SIG-M5 treated with dmso at 0.1 percent for 504 hours (cell line): ENCODE data around the gene HLA-A.

Experiments used
- DNase-seq: peaks from one replicate; lab custom pipeline; 2025; ENCODE audit not compliant: unreplicated experiment; lab: John Stamatoyannopoulos, UW

HLA-A gene

GRCh38 chr6:29933955-29934354 lies 8.4 kb upstream of the HLA-A start:
- DNase-seq = no peak

- DNase-seq = no peak
Measured at GRCh38 chr6:29935273-29935955, 6.9 kb upstream of the HLA-A start.

DNA sequence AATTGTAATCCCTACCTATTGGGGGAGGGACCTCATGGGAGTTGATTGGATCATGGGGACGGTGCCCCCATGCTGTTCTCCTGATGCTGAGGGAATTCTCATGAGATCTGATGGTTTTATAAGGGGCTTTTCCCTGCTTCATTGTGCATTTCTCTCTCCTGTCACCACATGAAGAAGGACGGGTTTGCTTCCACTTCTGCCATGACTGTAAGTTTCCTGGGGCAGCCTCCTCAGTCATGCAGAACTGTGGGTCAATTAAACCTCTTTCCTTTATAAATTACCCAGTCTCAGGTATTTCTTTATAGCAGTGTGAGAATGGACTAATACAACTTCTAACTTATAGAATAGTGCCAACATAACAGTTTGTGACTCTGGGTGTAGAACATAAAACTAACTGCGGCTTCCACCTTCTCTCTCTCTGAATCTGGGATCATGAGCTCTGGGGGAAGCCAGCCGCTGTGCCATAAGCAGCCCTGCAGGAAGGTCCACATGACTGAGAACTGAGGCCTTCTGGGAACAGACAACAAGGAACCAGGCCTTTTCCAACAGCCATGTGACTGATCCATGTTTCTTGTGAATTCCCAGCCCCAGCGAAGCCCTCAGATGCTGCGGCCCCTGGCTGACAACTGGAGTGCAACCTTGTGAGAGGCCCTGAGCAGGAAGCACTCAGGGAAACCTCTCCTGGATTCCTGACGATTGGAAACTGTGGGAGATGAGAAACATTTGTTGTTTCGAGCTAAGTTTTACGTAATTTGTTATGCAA lies 3.4 kb upstream of the HLA-A start:
- no peak for DNase-seq

DNA sequence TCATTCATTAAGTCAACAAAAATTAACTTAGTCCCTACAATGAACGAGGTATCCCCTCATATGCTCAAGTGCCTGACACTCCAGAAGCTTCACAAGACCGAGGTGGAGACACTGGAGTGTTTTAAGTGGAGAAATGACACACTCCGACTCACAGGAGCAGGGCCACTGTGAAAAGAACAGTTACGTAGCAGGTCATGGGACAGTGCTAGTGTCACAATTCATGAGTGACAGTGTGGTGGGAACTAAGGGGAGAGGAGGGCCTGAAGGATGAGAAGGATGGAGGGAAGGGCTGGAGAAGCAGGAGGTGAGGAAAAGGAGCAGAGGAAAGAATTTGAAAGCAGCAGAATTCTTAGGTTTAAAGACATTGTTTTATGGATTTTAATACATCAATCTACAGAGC lies 1.3 kb upstream of the HLA-A start:
- DNase-seq = no peak

DNA sequence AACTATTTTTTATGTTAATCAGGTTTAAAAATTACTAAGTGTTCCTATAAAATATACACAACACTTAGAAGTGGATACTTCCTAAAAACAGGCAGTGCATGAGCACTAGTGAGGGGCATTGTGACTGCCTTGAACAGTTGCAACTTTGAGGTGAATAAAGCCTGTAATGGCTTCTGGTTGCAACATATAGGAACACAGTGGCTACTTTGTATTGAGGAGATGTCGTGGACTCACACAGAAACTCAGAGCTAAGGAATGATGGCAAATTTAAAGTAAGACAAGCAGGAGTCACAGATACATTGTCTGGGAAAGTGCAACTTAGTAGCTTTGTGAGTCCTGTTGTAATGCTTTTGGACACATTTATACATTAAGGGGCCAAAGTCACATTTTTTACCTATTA lies 861 bp upstream of the HLA-A start:
- no peak for DNase-seq

- no peak for DNase-seq
Measured at GRCh38 chr6:29941916-29942274, 437 bp upstream of the HLA-A start.

- DNase-seq = no peak
Measured at GRCh38 chr6:29943053-29943966, 978 bp downstream of the HLA-A start.

GRCh38 chr6:29945281-29945820 lies 3.0 kb downstream of the HLA-A start:
- DNase-seq = no peak

GRCh38 chr6:29946223-29947076 lies 4.1 kb downstream of the HLA-A start:
- DNase-seq = no peak

- no peak for DNase-seq
Measured at GRCh38 chr6:29947077-29947980, 5.0 kb downstream of the HLA-A start.

DNA sequence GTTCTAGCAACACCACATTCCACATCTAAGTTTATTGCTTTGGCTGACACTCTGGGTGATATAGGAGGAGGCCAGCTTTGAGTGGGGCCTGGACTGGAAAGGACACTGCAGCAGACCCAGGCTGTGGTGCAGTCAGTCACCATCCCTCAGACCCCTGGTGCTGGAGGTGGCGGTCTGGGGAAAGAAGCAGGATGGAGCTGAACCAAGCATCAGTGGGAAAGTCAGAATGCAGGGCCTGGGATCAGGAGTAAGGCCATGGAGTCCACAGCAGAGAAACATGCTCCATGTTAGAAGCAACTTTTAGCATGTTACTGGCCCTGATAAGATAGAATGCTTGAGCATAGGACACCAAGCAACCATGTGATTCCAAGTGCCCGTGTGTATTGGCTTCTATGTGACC lies 5.9 kb downstream of the HLA-A start:
- no peak for DNase-seq

DNA sequence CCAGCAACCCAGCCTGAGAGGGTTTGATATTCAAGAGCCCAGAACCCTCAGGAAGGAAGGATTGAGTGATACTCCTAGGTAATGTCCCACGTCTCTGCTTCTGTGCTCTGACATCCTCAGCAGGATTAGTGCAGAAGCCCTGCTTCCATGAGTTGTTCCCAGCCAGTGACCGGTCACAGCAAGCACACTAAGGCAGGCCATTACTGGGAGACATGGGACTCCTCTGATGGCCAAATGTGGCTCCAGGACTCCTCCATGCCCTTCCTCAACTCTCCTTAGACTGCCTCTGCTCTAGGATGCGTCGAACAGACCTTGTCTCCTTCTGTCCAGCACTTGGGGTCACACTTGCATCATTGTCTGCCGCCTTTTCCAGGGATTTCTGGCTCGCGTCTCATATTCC lies 7.6 kb downstream of the HLA-A start:
- DNase-seq = no peak

GRCh38 chr6:29951882-29952281 lies 9.6 kb downstream of the HLA-A start:
- DNase-seq = no peak

- DNase-seq = no peak
Measured at GRCh38 chr6:29953001-29953441, 10.7 kb downstream of the HLA-A start.

DNA sequence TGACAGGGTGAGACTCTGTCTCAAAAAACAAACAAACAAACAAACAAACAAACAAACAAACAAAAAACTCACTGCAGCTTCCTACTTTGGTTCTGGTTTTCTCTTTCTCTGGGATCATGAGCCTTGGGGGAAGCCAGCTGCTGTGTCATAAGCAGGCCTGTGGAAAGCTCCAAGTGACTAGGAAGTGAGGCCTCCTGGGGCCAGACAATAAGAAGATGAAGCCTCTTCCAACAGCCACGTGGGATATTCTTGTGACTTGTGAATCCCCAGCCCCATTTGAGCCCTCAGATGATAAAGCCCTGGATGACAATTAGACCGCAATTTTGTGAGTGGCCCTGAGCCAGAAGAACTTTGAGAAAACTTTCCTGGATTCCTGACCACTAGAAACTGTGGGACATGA lies 11.4 kb downstream of the HLA-A start:
- no peak for DNase-seq

GRCh38 chr6:29954272-29954671 lies 11.9 kb downstream of the HLA-A start:
- no peak for DNase-seq

DNA sequence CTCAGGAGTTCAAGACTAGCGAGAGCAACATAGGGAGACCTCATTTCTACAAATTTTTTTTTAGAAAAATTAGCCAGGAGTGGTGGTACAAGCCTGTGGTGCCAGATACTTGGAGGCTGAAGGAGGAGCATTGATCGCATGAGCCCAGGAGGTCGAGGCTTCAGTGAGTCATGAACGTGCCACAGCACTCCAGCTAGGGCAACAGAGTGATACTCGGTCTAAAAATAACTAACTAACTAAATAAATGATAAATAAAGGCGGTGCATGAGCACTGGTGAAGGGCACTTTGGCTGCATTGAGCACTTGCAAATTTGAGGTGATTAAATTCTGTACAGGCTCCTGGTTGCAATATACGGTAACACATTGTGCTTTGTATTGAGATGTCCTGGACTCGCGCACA lies 13.5 kb downstream of the HLA-A start:
- DNase-seq = no peak

DNA sequence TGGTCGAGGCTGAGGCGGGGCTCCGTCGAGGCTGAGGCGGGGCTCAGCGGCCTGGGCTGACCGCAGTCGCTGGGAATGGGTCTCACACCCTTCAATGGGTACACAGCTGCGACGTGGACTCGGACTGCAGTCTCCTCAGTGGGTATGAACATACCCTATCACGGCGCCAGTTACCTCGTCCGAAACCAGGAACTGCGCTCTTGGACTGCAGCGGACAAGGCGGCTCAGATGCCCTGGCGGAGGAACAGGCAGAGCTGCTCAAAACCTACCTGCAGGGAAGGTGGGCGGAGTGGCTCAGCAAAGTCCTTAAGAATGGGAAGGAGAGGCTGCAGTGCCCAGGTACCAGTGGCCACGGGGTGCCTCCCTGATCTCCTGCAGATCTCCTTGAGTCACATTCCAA lies 14.2 kb downstream of the HLA-A start:
- no peak for DNase-seq

DNA sequence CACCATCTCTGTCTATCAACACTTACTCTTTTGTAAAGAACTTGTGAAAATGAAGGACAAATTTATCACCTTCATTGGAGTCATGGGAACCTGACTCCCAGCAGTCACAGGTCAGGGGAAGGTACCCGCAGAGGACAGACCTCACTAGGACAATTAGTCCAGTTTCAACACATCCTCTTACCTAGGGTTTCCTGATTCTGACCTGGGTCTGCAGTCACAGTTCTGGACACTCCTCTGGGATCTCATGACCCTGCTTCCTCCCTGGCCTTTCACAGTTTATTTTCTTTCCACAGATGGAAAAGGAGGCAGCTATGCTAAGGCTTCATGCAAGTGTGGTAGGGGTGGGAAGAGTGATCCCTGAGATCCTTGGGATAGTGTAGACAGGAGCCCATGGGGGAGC lies 15.7 kb downstream of the HLA-A start:
- no peak for DNase-seq

DNA sequence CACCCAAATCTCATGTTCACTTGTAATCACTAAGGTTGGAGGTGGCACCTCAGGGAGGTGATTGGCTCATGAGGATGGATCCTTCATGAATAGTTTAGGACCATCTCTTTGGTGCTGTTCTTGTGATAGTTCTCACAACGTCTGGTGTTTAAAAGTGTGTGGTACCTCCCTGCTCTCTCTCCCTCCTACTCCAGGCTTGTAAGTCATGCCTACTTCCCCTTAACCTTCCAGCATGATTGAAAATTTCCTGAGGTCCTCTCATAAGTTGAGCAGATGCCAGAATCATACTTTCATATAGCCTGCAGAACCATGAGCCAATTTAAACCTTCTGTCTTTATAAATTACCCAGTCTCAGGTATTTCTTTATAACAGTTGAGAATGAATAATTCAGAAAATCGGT lies 16.6 kb downstream of the HLA-A start:
- no peak for DNase-seq
